ENCODE results near the gene ATP2B2. TPM values are rescaled to one million over a fixed set of nuclear protein-coding genes. Genes with fewer than 3 reads are reported as not detected.

ATP2B2 gene
- total RNA-seq, 2 experiments from 2014 or later: 0.06 TPM; not detected in 1

- BruUV-seq (replicated peaks): no TSS peak
- Histone ChIP-seq H3K9me2 (ENCODE audit: insufficient read depth, low read length) (no peaks in the 10 kb centered on the region), H3K79me2 (ENCODE audit: insufficient read depth, low read depth, low read length) (no peaks in the 10 kb centered on the region), H2AFZ (ENCODE audit: low read length) (no peak overlapping the region), H4K20me1 (ENCODE audit: insufficient read depth, low read length) (no peaks in the 10 kb centered on the region), H3K4me1 (ENCODE audit: insufficient read depth, low read length, poor library complexity, severe bottlenecking) (peaks cover 14% of the 10 kb centered on the region), H3K9me3 (ENCODE audit: low read length) (no peaks in the 10 kb centered on the region), H3K27ac (ENCODE audit: low read depth, low read length, poor library complexity, severe bottlenecking) (no peak overlapping the region), H3K36me3 (ENCODE audit: insufficient read depth, low read length) (no peaks in the 10 kb centered on the region), H3K4me2 (ENCODE audit: low read length) (no peak overlapping the region), H3K4me3 (ENCODE audit: low read depth, low read length, poor library complexity, severe bottlenecking) (no peak overlapping the region)
- DNase-seq (ENCODE audit: low spot score): no peak
- ChIA-PET POLR2A (interaction anchor here (1.3 kb wide), 1 partner anchor 38 kb away, joined by 3 read pairs; no protein-coding TSS in a partner anchor), CTCF (ENCODE audit: unreplicated experiment) (no interaction called here)
- TF ChIP-seq EZH2phosphoT487 (IDR thresholded peaks at IDR 0.05; ENCODE audit: borderline replicate concordance, low read depth, low read length): no peak
- no peak for TF ChIP-seq CTCF (conservative IDR thresholded peaks at IDR 0.05; ENCODE audit: low read length)
- intact Hi-C loops (cut with micrococcal nuclease; ENCODE audit: unreplicated experiment): loop anchor here (5.0 kb wide), 1 partner anchor 111 kb away; no protein-coding TSS in a partner anchor
Observed at GRCh38 chr3:10462641-10463532, 42.5 kb downstream of the ATP2B2 start.

- BruUV-seq (replicated peaks): no TSS peak
- Histone ChIP-seq H3K79me2 (ENCODE audit: insufficient read depth, low read depth, low read length) (no peaks in the 10 kb centered on the region), H3K27ac (ENCODE audit: low read depth, low read length, poor library complexity, severe bottlenecking) (no peak overlapping the region), H3K9me2 (ENCODE audit: insufficient read depth, low read length) (no peaks in the 10 kb centered on the region), H3K4me1 (ENCODE audit: insufficient read depth, low read length, poor library complexity, severe bottlenecking) (peaks cover 32% of the 10 kb centered on the region), H2AFZ (ENCODE audit: low read length) (no peak overlapping the region), H3K36me3 (ENCODE audit: insufficient read depth, low read length) (no peaks in the 10 kb centered on the region), H4K20me1 (ENCODE audit: insufficient read depth, low read length) (no peaks in the 10 kb centered on the region), H3K4me3 (ENCODE audit: low read depth, low read length, poor library complexity, severe bottlenecking) (no peak overlapping the region), H3K9me3 (ENCODE audit: low read length) (no peaks in the 10 kb centered on the region), H3K4me2 (ENCODE audit: low read length) (no peak overlapping the region)
- DNase-seq (ENCODE audit: low spot score): no peak
- no peak for TF ChIP-seq CTCF (conservative IDR thresholded peaks at IDR 0.05; ENCODE audit: low read length)
- no peak for TF ChIP-seq EZH2phosphoT487 (IDR thresholded peaks at IDR 0.05; ENCODE audit: borderline replicate concordance, low read depth, low read length)
- ChIA-PET CTCF (ENCODE audit: unreplicated experiment) (no interaction called here), POLR2A (no interaction called here)
- intact Hi-C loops (cut with micrococcal nuclease; ENCODE audit: unreplicated experiment): loop anchor here (5.0 kb wide), 1 partner anchor 109 kb away; no protein-coding TSS in a partner anchor
Observed at GRCh38 chr3:10460951-10461545, 44.3 kb downstream of the ATP2B2 start.
